Activated T-cell treated with anti-CD3 and anti-CD28 coated beads for 1 hour (primary cell): ENCODE data around the gene MCCC1.

Source experiments
- DNase-seq: peaks from one replicate; pipeline ENCODE4 v3.0.0-alpha.2; 2020; ENCODE audit warnings: low read depth

MCCC1 gene

GRCh38 chr3:182981038-182981380, 118.3 kb downstream of the MCCC1 start:
- DNase-seq = no peak

DNA sequence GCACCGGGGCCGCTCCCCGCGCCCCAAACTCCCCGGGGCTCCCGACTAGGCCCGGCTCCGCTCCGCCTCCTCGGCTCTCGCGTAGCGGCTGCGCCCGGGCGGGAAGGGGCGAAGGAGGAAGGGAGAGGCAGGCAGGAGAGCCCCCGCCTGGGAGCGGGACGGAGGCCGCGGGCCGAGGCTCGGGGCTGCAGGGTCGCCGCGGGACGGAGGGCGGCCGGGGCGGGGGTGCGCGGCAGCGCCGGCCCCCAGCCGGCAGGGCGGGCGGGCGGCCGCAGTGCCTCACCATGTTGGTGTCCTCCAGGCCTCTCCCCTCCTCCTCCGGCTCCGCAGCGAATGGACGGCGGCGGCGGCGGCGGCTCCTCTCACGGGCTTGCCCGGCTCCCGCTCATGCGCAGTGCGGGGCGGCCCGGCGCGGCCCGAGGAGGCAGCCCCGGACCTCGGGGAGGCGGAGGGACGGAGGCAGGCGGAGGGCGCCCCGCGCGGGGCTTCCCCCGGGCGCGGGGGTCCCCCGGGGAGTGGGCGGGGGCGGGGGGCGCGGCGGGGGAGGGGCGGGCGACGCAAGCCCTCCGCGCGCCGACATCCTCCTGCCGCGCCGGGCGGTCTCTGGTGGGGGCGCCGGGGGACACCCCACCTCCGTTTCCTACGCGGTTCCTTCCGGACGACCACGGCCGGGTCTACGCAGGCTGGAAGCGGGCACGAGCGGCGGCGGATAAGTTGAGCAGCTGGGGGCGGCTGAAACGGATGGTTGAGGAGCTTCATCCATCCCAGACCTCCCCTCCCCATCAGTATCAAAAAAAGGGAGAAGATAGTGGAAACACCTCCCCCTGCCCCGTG, 118.9 kb downstream of the MCCC1 start, which contains the start of gene DCUN1D1:
DCUN1D1 (minus strand) TSS at position 335 of the 834 bp plus-strand sequence; CDS start at position 286, 49 bp downstream.
- DNase-seq = peak; percentile 81

DNA sequence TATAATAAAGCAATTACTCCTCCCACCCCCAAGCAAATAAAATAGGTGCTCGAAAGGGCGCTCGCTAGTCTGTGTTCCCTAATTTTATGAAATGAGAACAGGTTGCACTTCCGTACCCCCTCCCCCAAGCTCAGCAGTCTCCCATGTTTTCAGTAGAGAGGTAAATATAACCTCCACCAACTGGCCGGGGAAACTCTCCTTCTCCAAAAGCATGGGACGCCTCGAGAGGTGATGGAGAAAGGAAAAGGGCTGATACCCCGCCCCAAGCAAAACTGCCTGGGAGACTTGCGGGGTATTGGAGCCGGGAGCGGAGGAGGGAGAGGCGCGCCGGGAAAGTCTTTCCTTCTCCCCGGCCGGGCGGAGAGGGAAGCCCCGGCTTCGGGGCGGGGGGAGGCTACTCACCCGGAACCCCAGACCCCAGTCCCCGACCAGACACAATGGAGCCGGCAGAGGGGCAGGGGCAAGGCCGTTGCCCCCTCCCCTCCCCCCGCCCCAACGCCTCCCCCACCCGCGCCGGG, 119.6 kb downstream of the MCCC1 start:
- no peak for DNase-seq

DNA sequence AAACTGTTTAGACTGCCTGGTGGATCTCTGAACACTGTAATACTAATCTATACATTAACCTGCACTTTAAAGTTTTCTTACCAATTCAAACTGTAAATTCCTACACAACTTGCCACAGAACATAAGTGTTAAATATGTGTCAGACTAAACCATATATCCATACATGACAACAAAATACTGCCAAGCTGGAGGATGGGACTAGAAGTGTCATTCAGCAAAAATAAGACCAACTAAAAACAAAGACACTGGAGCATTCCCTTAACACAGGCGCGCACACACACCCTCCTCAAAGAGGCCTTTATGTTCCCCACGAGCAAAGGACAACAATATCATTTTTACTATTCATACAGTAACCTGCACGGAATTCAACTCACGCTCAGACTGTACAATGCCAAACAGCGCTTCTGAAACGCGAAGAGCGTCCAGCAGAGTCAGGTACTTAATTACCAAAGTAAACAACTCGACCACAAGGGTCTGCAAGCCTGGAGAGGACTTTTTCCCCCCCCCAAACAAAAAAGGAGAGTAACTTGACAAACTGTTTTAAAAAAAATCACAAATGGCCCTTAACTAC, 120.1 kb downstream of the MCCC1 start:
- no peak for DNase-seq

DNA sequence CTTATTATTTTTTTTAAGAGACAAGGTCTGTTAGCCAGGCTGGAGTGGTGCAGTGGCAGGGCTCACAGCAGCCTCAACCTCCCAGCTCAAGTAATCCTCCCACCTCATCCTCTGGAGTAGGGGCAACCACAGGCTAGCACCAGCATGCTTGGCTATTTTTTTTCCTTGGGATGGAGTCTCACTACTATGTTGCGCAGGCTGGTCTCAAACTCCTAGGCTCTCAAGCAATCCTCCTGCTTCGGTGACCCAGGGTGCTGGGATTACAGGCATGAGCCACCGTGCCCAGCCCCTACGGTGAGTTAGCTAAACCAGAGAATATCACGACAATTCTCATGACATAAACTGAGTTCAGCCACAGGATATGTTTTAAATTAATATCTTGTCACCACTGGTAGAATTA, 120.9 kb downstream of the MCCC1 start:
- DNase-seq = no peak

DNA sequence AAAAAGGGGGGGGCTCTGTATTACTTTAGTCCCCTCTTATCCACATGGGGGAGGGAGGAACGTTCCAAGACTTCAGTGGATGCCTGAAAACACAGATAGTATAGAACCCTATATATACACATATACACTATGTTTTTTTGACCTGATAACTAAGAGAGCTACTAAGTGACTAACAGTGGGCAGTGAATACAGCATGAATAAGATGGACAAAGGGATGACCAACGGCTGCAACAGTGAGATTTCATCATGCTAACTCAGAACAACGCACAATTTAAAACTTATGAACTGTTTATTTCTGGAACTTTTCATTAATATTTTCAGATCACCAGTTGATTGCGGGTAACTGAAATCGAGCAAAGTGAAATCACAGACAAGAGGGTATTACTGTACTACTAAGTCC, 126.2 kb downstream of the MCCC1 start:
- DNase-seq = no peak

DNA sequence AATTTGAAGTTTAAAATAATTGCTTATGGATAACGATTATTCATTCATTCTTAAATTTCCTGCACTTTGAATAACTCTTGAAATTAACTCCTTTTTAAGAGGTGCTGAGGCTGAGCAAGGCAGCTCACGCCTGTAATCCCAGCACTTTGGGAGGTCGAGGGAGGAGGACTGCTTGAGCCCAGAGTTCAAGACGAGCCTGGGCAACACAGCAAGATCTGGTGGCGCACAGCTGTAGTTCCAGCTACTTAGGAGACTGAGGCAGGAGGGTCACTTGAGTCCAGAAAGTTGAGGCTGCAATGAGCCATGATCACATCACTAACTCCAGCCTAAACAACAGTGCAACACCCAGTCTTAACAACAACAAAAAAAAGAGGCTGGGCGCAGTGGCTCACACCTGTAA, 126.9 kb downstream of the MCCC1 start:
- no peak for DNase-seq

GRCh38 chr3:182971637-182972036, 127.7 kb downstream of the MCCC1 start:
- no peak for DNase-seq

GRCh38 chr3:182970811-182971418, 128.4 kb downstream of the MCCC1 start:
- no peak for DNase-seq

DNA sequence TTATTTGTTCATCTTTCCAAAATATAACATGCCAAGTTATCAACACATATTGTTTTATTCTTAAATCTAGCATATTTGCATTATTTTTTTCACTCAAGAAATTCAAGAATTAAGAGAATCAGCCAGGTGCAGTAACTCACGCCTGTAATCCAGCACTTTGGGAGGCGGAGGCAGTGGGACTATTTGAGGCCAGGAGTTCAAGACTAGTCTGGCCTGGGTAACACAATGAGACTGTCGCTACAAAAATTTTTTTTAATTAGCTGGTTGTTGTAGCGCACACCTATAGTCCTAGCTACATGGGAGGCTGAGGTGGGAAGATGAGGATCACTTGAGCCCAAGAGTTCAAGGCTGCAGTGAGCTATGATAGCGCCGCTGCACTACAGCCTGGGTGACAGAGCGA, 129.4 kb downstream of the MCCC1 start:
- DNase-seq = no peak

DNA sequence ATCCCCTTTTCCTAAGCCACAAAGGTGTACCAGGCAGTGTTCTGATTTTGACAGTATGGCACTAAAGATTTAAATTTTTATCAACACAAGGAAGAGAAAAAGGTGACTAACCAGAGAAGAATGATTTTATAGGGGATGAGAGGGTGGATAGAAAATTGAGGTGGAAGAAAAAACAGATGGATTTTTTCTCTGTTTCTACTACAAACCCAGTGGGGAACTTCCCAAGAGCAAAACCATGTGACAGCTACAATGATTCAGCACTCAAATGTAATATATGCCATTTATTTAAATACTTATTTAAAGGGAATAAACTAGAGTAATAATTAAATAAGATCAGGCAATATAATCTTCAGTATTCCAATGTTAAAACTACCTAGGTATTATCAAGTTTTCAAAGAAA, 130.0 kb downstream of the MCCC1 start:
- DNase-seq = no peak

GRCh38 chr3:182967218-182968204, 131.8 kb downstream of the MCCC1 start:
- DNase-seq = no peak

DNA sequence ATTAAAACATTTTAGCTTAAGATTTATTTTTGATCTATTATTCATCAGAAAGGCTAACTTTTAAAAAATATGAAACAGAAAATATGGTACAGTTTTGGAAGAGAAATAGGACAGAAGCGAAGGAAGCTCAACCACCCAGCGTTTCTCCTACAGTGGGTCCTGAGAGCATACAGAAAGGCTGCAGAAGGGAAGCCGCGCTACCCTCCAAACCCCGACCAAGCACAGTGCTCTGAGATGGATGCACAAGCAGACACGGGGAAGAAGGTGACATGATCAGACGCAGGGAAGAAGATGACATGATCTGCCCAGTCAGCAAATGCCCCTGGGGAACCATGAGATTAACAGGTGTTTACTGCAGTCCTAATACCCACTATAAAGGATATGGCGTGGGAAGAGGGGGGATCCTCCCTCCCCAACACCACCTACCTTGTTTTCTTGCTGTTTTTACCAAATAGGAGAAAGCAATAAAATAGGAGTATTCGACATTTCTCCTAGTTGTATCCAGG, 133.4 kb downstream of the MCCC1 start:
- no peak for DNase-seq
